Rectal smooth muscle tissue (tissue), 1 donor: ENCODE data around the gene ZNF655.

Experiments used
- H3K27ac ChIP-seq: one replicate; pipeline ENCODE4 v1.7.0; 2013; ENCODE audit warnings: low read depth, low read length, inconsistent platforms
- H3K27me3 ChIP-seq: one replicate; pipeline ENCODE4 v1.7.0; 2013; ENCODE audit warnings: low read length; ENCODE audit not compliant: control insufficient read depth, insufficient read depth
- H3K36me3 ChIP-seq: one replicate; pipeline ENCODE4 v1.7.0; 2013; ENCODE audit warnings: low read length; ENCODE audit not compliant: control insufficient read depth, insufficient read depth
- H3K4me1 ChIP-seq: one replicate; pipeline ENCODE4 v1.7.0; 2013; ENCODE audit warnings: low read length; ENCODE audit not compliant: control insufficient read depth, insufficient read depth
- H3K4me3 ChIP-seq: one replicate; pipeline ENCODE4 v1.7.0; 2013; ENCODE audit warnings: low read length
- H3K9ac ChIP-seq: one replicate; pipeline ENCODE4 v1.7.0; 2013; ENCODE audit warnings: low read length

Gene ZNF655

GRCh38 chr7:99619571-99620130 lies 61.2 kb downstream of the ZNF655 start:
- Histone ChIP-seq H3K27me3 (no peaks in the 10 kb centered on the region), H3K9ac (no peak overlapping the region), H3K36me3 (peaks cover 40% of the 10 kb centered on the region), H3K4me1 (peaks cover 8% of the 10 kb centered on the region), H3K27ac (no peak overlapping the region), H3K4me3 (no peak overlapping the region)

- H3K27ac ChIP-seq = no peak overlapping the region
- H3K27me3 ChIP-seq = no peaks in the 10 kb centered on the region
- H3K36me3 ChIP-seq = peaks cover 51% of the 10 kb centered on the region
- H3K9ac ChIP-seq = no peak overlapping the region
- H3K4me1 ChIP-seq = peaks cover 8% of the 10 kb centered on the region
- no peak overlapping the region for H3K4me3 ChIP-seq
Observed at GRCh38 chr7:99621271-99621670, 62.8 kb downstream of the ZNF655 start.

GRCh38 chr7:99622596-99622995 lies 64.2 kb downstream of the ZNF655 start:
- Histone ChIP-seq H3K4me3 (no peak overlapping the region), H3K27ac (no peak overlapping the region), H3K36me3 (peaks cover 60% of the 10 kb centered on the region), H3K4me1 (peaks cover 6% of the 10 kb centered on the region), H3K27me3 (no peaks in the 10 kb centered on the region), H3K9ac (no peak overlapping the region)

GRCh38 chr7:99623091-99623693 lies 64.8 kb downstream of the ZNF655 start:
- H3K27ac ChIP-seq = no peak overlapping the region
- no peaks in the 10 kb centered on the region for H3K4me1 ChIP-seq
- no peak overlapping the region for H3K9ac ChIP-seq
- H3K27me3 ChIP-seq = no peaks in the 10 kb centered on the region
- no peak overlapping the region for H3K4me3 ChIP-seq
- peaks cover 61% of the 10 kb centered on the region for H3K36me3 ChIP-seq

GRCh38 chr7:99623702-99624447 lies 65.4 kb downstream of the ZNF655 start:
- Histone ChIP-seq H3K27ac (no peak overlapping the region), H3K9ac (no peak overlapping the region), H3K4me1 (no peaks in the 10 kb centered on the region), H3K4me3 (no peak overlapping the region), H3K27me3 (no peaks in the 10 kb centered on the region), H3K36me3 (peaks cover 63% of the 10 kb centered on the region)

GRCh38 chr7:99624484-99624883 lies 66.0 kb downstream of the ZNF655 start:
- no peaks in the 10 kb centered on the region for H3K4me1 ChIP-seq
- no peak overlapping the region for H3K27ac ChIP-seq
- no peak overlapping the region for H3K9ac ChIP-seq
- H3K36me3 ChIP-seq = peaks cover 65% of the 10 kb centered on the region
- no peaks in the 10 kb centered on the region for H3K27me3 ChIP-seq
- H3K4me3 ChIP-seq = no peak overlapping the region

- H3K36me3 ChIP-seq = peaks cover 65% of the 10 kb centered on the region
- H3K27me3 ChIP-seq = no peaks in the 10 kb centered on the region
- no peak overlapping the region for H3K9ac ChIP-seq
- no peak overlapping the region for H3K4me3 ChIP-seq
- H3K4me1 ChIP-seq = no peaks in the 10 kb centered on the region
- no peak overlapping the region for H3K27ac ChIP-seq
Observed at GRCh38 chr7:99625321-99625720, 66.9 kb downstream of the ZNF655 start.

- Histone ChIP-seq H3K9ac (no peak overlapping the region), H3K4me1 (no peaks in the 10 kb centered on the region), H3K36me3 (peaks cover 61% of the 10 kb centered on the region), H3K4me3 (no peak overlapping the region), H3K27ac (no peak overlapping the region), H3K27me3 (no peaks in the 10 kb centered on the region)
Observed at GRCh38 chr7:99625961-99626360, 67.5 kb downstream of the ZNF655 start.
